Aorta (tissue), 5 donors: ENCODE data around the gene PPP1R9B. TPM values are rescaled to one million over a fixed set of nuclear protein-coding genes. Genes with fewer than 3 reads are reported as not detected.

Experiments
- ATAC-seq: fragments of 200-7000 bp; cut with Tn5 transposase; one replicate; pipeline ENCODE4 v1.9.1; 2022; ENCODE audit warnings: moderate library complexity; ENCODE audit not compliant: low FRiP score
- DNase-seq, 2 donors: peaks; one replicate each; pipeline ENCODE4 v3.0.0-alpha.2; 2020
- H3K27ac ChIP-seq, 2 donors: one replicate each; pipeline ENCODE4 v1.5.1; 2013; ENCODE audit warnings: low read length in 2 of 2, mild to moderate bottlenecking in 2 of 2, moderate library complexity in 2 of 2, control low read depth in 1 of 2, inconsistent platforms in 1 of 2, low read depth in 1 of 2
- H3K27me3 ChIP-seq, 2 donors: one replicate each; pipeline ENCODE4 v1.6.1; 2013; ENCODE audit warnings: control low read depth in 1 of 2, low read length in 1 of 2, mild to moderate bottlenecking in 1 of 2, moderate library complexity in 1 of 2; ENCODE audit not compliant: insufficient read depth in 2 of 2, control insufficient read depth in 1 of 2
- H3K36me3 ChIP-seq, 2 donors: one replicate each; pipeline ENCODE4 v1.6.1; 2013; ENCODE audit warnings: control low read depth in 1 of 2, low read length in 1 of 2, mild to moderate bottlenecking in 1 of 2; ENCODE audit not compliant: insufficient read depth in 2 of 2, control insufficient read depth in 1 of 2
- H3K4me1 ChIP-seq, 2 donors: one replicate each; pipeline ENCODE4 v1.6.1; 2013; ENCODE audit warnings: low read length in 2 of 2, control low read depth in 1 of 2, mild to moderate bottlenecking in 1 of 2, moderate library complexity in 1 of 2; ENCODE audit not compliant: insufficient read depth in 2 of 2, control insufficient read depth in 1 of 2
- H3K4me3 ChIP-seq, 2 donors: one replicate each; pipeline ENCODE4 v1.5.1; 2013; ENCODE audit warnings: low read length in 2 of 2, control low read depth in 1 of 2, mild to moderate bottlenecking in 1 of 2
- H3K9me3 ChIP-seq: one replicate; pipeline ENCODE4 v1.6.1; 2013; ENCODE audit warnings: mild to moderate bottlenecking, low read length; ENCODE audit not compliant: control insufficient read depth
- WGBS, 2 donors: extraction: QIAGEN DNeasy Blood & Tissue Kit; methylation state at CpG; one replicate each; pipeline ENCODE4 v1.1.7; 2013; 5-methylcytosine and 5-hydroxymethylcytosine counted together
- intact Hi-C, 2 donors: fragments of 100-400 bp; cut with DNase I; formaldehyde crosslinking; loops; one replicate each; pipeline versions ENCODE4 v1.14.2 to v1.15.0; 2022
- polyA plus RNA-seq, 2 donors: library from polyadenylated mRNA; stranded (reverse); fragments of 200-250 nt; gene quantifications; one replicate each; pipeline ENCODE4 v1.2.3, GENCODE V29; 2013
- total RNA-seq, 2 donors: library from RNA; stranded (reverse); fragmentation: NEBNext Ultra II Directional; extraction: Animal tissue kit (Norgen Biotek cat#: 25700); gene quantifications; one replicate each; pipeline ENCODE4 v1.2.1, GENCODE V29; 2021
- donor health status: healthy with polysubstance abuse.
- donor health status: Bipolar disorder and iron deficiency.
- donor health status: DM: no; HTN: no; CAD: no.
- donor health status: DM: no; HTN: no; CAD: no.
- donor health status: DM: yes; HTN: yes; CAD: no.

Gene PPP1R9B
- total and polyA plus RNA-seq, 4 donors: 20.3 to 99.0 (median 45.2) TPM

- H3K4me3 ChIP-seq: no peak overlapping the region
- H3K4me1 ChIP-seq: no peaks in the 10 kb centered on the region
- H3K9me3 ChIP-seq: no peaks in the 10 kb centered on the region
- intact Hi-C loops: loop anchor here in 1 of 2 donors (5.0 to 10.0 kb wide), 2 partner anchors 50 to 83 kb away; no protein-coding TSS in a partner anchor
- H3K36me3 ChIP-seq: peaks cover 10% of the 10 kb centered on the region in 2 donors
- no peak for ATAC-seq
- WGBS, 2 donors: 51 to 59% methylated on average over 17 of the region's 17 CpGs
- peak; percentile 49 to 73 for DNase-seq
- peak overlapping the region in 1 of 2 donors; percentile 37 for H3K27ac ChIP-seq
- no peaks in the 10 kb centered on the region for H3K27me3 ChIP-seq
Measured at GRCh38 chr17:50194934-50195865, 44.7 kb upstream of the PPP1R9B start.

GRCh38 chr17:50194140-50194933 is 43.9 kb upstream of the PPP1R9B start:
- peaks cover 10 to 12% of the 10 kb centered on the region in 2 donors for H3K36me3 ChIP-seq
- intact Hi-C loops: loop anchor here in 1 of 2 donors (10.0 kb wide), 1 partner anchor 50 kb away; no protein-coding TSS in a partner anchor
- peak; percentile 44 to 64 for DNase-seq
- H3K4me1 ChIP-seq: no peaks in the 10 kb centered on the region
- no peak overlapping the region for H3K4me3 ChIP-seq
- no peaks in the 10 kb centered on the region for H3K27me3 ChIP-seq
- 57 to 60% methylated on average over 24 to 25 of the region's 25 CpGs for WGBS, 2 donors
- peak overlapping the region in 1 of 2 donors; percentile 37 for H3K27ac ChIP-seq
- H3K9me3 ChIP-seq: no peaks in the 10 kb centered on the region
- ATAC-seq: no peak

GRCh38 chr17:50192618-50193291 is 42.3 kb upstream of the PPP1R9B start:
- 74 to 76% methylated on average over 16 of the region's 16 CpGs for WGBS, 2 donors
- H3K36me3 ChIP-seq: peaks cover 10 to 12% of the 10 kb centered on the region in 2 donors

GRCh38 chr17:50192144-50192617 is 41.7 kb upstream of the PPP1R9B start:
- no peaks in the 10 kb centered on the region for H3K4me1 ChIP-seq
- H3K4me3 ChIP-seq: no peak overlapping the region
- ATAC-seq: no peak
- intact Hi-C loops: loop anchor here in 1 of 2 donors (10.0 kb wide), 1 partner anchor 47 kb away; no protein-coding TSS in a partner anchor
- peak overlapping the region in 1 of 2 donors; percentile 4 for H3K27ac ChIP-seq
- H3K27me3 ChIP-seq: no peaks in the 10 kb centered on the region
- H3K36me3 ChIP-seq: peaks cover 5 to 10% of the 10 kb centered on the region in 2 donors
- DNase-seq: no peak
- 63 to 67% methylated on average over 4 of the region's 4 CpGs for WGBS, 2 donors
- no peaks in the 10 kb centered on the region for H3K9me3 ChIP-seq

More at GRCh38 chr17:50192618-50193291, 42.3 kb upstream of the PPP1R9B start:
- Histone ChIP-seq H3K27me3 (no peaks in the 10 kb centered on the region), H3K27ac (no peak overlapping the region), H3K4me1 (no peaks in the 10 kb centered on the region), H3K4me3 (no peak overlapping the region), H3K9me3 (no peaks in the 10 kb centered on the region)
- ATAC-seq: no peak
- DNase-seq: no peak
- intact Hi-C loops: loop anchor here in 1 of 2 donors (10.0 kb wide), 1 partner anchor 48 kb away; no protein-coding TSS in a partner anchor

GRCh38 chr17:50191359-50192143 is 41.1 kb upstream of the PPP1R9B start:
- DNase-seq: no peak
- Histone ChIP-seq H3K36me3 (peaks cover 5 to 9% of the 10 kb centered on the region in 2 donors), H3K4me3 (no peak overlapping the region), H3K27me3 (no peaks in the 10 kb centered on the region), H3K4me1 (no peaks in the 10 kb centered on the region), H3K27ac (peak overlapping the region in 1 of 2 donors; percentile 4), H3K9me3 (no peaks in the 10 kb centered on the region)
- ATAC-seq: no peak
- 46 to 47% methylated on average over 21 of the region's 21 CpGs for WGBS, 2 donors
- intact Hi-C loops: loop anchor here in 1 of 2 donors (10.0 kb wide), 1 partner anchor 47 kb away; no protein-coding TSS in a partner anchor

- intact Hi-C loops: loop anchor here in 1 of 2 donors (10.0 kb wide), 1 partner anchor 46 kb away; no protein-coding TSS in a partner anchor
- H3K36me3 ChIP-seq: peaks cover 0 to 8% of the 10 kb centered on the region in 2 donors
Measured at GRCh38 chr17:50190603-50191358, 40.3 kb upstream of the PPP1R9B start.

GRCh38 chr17:50190293-50190602 is 39.8 kb upstream of the PPP1R9B start:
- no peaks in the 10 kb centered on the region for H3K9me3 ChIP-seq
- H3K4me3 ChIP-seq: no peak overlapping the region
- H3K4me1 ChIP-seq: no peaks in the 10 kb centered on the region
- DNase-seq (no peak), ATAC-seq (no peak)
- H3K36me3 ChIP-seq: peaks cover 0 to 7% of the 10 kb centered on the region in 2 donors
- intact Hi-C loops: loop anchor here in 1 of 2 donors (10.0 kb wide), 1 partner anchor 45 kb away; no protein-coding TSS in a partner anchor
- peak overlapping the region in 1 of 2 donors; percentile 6 for H3K27ac ChIP-seq
- H3K27me3 ChIP-seq: no peaks in the 10 kb centered on the region
- 72 to 79% methylated on average over 8 of the region's 8 CpGs for WGBS, 2 donors

More at GRCh38 chr17:50190603-50191358, 40.3 kb upstream of the PPP1R9B start:
- DNase-seq: no peak
- no peaks in the 10 kb centered on the region for H3K27me3 ChIP-seq
- H3K4me1 ChIP-seq: no peaks in the 10 kb centered on the region
- H3K27ac ChIP-seq: peak overlapping the region in 1 of 2 donors; percentile 6
- H3K9me3 ChIP-seq: no peaks in the 10 kb centered on the region
- ATAC-seq: no peak
- 61 to 64% methylated on average over 8 of the region's 8 CpGs for WGBS, 2 donors
- no peak overlapping the region for H3K4me3 ChIP-seq
